HCT116 (cell line): ENCODE measurements around the gene UBE3D. TPM values are rescaled to one million over a fixed set of nuclear protein-coding genes. Genes with fewer than 3 reads are reported as not detected.

Experiments
- total RNA-seq: library from RNA; stranded (reverse); gene quantifications from one replicate; pipeline ENCODE4 v1.2.1, GENCODE V29; 2021; ENCODE audit not compliant: unreplicated experiment

Gene UBE3D
- total RNA-seq, 1 experiment from 2014 or later: 9.0 TPM

Other genes with a start within 250 kb of the UBE3D start
- 7.1 TPM for gene DOP1A, start 1.8 kb upstream of the UBE3D start, total RNA-seq
- gene PGM3, start 127.4 kb upstream of the UBE3D start, total RNA-seq: 63.5 TPM
- gene RWDD2A, start 127.5 kb upstream of the UBE3D start, total RNA-seq: 3.6 TPM